HG02973 (cell line): ENCODE results near the gene ZMIZ1.

ENCODE experiments used
- ATAC-seq: cut with Tn5 transposase; IDR thresholded peaks from one replicate; pipeline ENCODE4 v1.9.1; 2021; ENCODE audit warnings: moderate library complexity; ENCODE audit not compliant: unreplicated experiment

ZMIZ1 gene

DNA sequence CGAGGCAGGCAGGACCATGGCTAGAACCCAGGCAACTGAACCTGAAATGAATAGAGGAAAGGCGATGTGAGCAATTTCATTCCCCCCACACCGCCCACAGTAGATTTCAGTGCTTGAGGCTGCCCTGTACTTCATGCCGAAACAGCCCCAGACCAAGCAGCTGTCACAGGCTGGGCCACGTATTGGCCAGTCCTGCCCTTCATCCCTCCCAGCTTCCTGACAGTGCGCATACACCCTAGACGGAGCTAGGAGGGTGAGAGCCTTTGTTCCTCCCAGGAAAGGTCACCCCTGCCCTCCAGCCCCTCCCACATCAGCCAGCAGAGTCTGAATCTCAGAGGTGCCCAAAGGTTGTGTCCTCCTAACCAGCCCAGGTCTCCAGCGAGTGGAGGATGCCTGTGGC lies 98.8 kb downstream of the ZMIZ1 start:
- ATAC-seq: no peak

- no peak for ATAC-seq
These were observed 99.4 kb downstream of the ZMIZ1 start for GRCh38 chr10:79168210-79168609.

DNA sequence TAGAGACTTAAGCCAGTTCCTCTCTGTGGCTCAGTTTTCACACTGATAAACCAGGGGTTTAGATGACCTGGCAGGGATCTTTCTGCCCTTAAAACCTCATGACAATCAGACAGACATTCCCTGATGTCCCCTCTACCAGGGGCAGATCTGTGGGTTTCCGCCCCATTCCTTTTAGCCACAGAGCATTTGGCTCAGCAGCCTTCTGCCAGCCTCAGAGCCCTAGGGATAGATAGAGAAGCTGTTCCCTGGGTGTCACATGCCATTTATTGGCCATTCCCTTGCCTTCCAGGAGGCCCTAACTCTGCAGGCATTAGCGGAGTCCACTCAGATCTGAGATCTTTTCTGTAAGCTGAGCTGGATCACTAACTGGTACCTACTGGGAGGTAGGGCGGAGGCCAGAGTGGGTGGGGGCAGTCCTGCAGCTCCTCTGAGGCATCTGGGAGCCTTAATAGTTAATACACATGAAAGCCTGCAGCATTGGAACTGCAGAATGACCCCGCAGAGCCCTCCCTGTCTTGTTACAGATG lies 101.5 kb downstream of the ZMIZ1 start:
- ATAC-seq: no peak

GRCh38 chr10:79170993-79171392 lies 102.2 kb downstream of the ZMIZ1 start:
- ATAC-seq: no peak

DNA sequence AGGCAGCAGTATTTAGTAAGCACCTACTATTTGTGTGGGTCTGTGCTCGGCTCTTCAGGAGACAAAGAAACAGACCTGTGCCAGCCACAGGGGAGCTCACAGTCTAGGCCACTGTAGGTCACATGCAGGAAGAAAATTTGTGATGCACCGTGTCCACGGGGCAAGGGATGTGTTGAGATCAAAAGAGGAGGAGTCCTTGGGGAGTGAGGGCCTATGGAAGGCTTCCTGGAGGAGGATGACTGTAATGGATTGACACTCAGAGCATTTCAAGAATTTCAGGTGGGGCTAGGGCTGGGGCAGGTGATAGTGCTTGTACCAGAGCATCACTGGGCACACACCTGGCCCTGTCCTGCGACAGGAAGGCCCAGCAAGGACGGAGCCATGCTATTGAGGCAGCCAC lies 102.7 kb downstream of the ZMIZ1 start:
- ATAC-seq: no peak

DNA sequence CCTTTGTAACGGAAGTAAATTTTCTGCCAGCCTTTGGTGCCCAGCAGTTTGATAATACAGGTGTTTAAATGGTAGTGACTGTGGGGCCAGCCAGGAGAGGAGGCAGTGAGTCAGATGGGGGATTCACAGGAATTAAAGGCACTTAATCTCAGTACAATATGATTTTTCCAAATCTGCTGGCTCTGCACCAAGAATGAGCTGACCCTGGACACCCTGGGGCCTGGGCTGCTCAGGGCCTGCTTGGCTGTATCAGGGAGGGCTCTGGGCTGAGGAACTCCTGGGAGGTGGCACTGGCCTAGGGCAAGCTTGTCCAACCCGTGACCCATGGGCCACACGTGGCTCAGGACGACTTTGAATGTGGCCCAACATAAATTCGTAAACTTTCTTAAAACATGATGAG lies 104.1 kb downstream of the ZMIZ1 start:
- no peak for ATAC-seq

- no peak for ATAC-seq
These were observed 105.0 kb downstream of the ZMIZ1 start for GRCh38 chr10:79173582-79174262.

GRCh38 chr10:79176052-79176501 lies 107.3 kb downstream of the ZMIZ1 start:
- no peak for ATAC-seq

- ATAC-seq: no peak
These were observed 108.3 kb downstream of the ZMIZ1 start for GRCh38 chr10:79176949-79177602.

- ATAC-seq: no peak
These were observed 109.4 kb downstream of the ZMIZ1 start for GRCh38 chr10:79178070-79178576.

GRCh38 chr10:79178614-79179163 lies 109.9 kb downstream of the ZMIZ1 start:
- no peak for ATAC-seq

DNA sequence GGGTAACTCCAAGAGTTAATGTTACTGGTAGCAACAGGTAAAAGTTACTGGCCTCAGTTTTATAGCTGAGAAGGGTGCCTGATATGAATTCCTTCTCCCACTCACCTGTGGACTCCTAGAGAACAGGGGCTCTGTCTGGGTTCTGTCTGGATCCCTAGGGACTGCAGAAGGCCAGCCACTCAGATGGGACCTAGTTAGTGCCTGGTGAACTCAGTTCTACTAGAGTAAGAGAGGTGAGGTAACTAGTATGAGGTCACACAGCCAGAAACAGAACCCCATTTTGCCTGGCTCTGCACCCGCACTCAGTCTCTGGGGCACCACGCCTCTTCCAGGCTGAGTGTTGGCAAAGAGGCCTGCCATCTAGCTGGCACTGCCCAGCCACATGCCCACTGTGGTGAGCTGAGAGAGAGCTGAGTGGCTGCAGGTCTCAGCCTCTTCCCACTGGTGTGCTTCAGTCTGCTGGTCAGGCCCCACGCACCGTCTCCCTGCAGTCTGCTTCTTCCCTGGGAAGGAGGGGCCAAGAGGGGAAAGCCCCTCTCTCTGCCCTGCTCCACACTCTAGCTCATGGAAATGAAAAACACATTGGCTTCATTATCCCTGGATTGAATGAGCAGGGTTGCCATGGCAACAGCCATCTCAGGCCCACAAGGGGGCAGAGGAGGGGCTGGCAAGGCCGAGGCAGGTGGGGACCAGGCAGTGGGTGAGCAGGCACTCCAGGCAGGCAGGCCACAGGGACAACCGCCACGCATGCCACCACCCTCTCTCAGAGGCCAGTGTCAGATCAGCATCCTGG lies 110.6 kb downstream of the ZMIZ1 start:
- ATAC-seq: no peak

- no peak for ATAC-seq
These were observed 111.2 kb downstream of the ZMIZ1 start for GRCh38 chr10:79179957-79180309.

- no peak for ATAC-seq
These were observed 111.9 kb downstream of the ZMIZ1 start for GRCh38 chr10:79180414-79181221.

DNA sequence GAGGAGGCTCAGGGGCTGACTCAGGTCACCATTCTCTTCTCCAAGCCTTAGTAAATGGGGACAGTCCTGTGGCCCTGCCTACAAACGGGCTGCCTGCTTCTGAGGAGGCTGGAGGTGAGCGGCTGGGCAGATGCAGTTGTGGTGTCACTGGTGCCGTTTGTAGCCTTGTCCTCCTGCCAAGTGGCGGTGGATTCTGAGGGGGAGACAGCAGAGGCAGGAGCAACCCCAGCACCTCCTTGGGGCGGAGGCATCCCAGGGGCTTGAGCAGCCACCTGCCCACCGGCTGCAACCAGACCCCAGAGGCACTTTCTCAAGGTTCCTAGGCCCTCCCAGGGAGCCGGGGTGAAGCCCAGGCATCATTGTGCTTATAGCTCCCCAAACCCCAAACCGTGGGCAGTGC lies 112.5 kb downstream of the ZMIZ1 start:
- ATAC-seq: no peak

DNA sequence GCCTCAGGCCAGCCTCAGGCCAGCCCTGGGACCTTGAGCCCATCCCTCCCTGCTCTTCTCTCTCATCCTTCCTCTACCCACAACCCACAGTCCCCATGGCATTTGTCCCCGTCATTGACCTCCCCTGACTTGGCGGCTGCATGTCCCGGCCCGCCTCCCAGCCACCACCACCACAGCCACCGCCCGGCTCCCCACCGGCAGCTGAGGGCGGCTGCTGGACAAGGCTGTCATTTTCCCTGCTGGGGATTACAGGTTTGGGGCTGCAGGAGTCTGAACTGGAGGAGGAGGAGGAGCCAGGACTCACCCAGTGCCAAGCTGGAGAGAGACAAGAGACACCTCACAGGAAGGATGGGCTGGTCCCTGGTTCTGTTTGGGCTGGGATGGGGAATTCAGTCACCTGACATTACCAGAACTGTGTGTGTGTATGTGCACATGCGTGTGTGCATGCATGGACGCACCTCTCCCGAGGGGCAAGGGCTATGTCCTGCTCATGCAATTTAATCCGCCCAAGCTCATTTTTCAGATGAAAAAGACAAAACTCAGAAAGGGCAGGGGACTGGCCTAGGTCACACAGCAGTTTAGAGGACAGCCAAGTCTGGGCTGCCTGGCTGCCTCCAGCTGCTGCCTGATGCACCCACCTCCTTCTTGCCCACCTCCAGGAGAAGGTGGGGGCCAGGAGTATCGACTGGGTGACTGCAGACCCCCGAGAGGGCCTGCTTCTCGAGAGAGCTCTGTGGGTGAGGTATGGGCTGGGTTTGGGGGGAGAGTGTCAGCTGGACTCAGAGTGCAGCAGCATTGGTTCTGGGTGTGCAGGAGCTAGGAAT lies 113.1 kb downstream of the ZMIZ1 start:
- no peak for ATAC-seq

DNA sequence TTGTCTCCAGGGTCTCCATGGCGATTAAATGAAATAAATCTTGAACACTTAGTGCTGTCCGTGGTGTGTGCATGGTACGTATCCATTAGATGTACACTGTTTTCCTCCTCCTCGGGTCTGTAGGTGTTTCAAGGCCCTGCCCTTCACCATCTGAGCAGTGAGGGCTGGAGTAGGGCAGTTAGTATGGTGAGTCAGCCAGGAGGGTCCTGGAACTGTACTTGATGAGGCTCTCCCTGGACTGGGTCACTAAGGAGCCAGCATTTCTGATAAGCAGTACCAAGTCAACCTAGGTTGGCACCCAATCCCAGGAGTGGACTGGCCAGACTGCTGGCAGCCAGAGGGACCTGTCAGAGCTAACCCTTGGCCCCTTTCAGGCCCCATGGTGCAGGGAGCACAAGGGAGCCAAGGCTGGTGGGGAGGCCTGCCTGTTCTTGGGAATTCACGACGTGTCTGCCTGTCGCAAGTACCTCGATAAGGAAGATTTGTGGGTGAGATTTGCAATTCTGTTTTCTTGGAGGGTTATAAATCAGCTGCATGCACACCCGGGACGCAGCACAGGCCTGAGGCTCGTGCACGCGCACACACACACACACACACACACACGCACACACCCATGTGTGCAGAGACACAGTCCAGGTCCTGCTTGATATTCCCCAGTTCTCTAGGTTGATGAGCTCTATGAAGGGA lies 114.2 kb downstream of the ZMIZ1 start:
- ATAC-seq: no peak

- ATAC-seq: no peak
These were observed 114.7 kb downstream of the ZMIZ1 start for GRCh38 chr10:79183468-79183865.

- no peak for ATAC-seq
These were observed 115.4 kb downstream of the ZMIZ1 start for GRCh38 chr10:79184145-79184625.
